Stimulated activated naive CD4-positive, alpha-beta T cell (primary cell): ENCODE data around the gene GALNS.
"Not testable (repeated sequence)": the region's sequence is repeated elsewhere in the genome, so short reads cannot be mapped to it uniquely, and the experiment has no call there.

Experiments used
- DNase-seq, 6 experiments: peaks; one replicate each; lab custom pipeline; 2025; lab: John Stamatoyannopoulos, UW

Gene GALNS

GRCh38 chr16:88837806-88838205 lies 18.9 kb downstream of the GALNS start:
- DNase-seq = no peak

- no peak for DNase-seq
Measured at GRCh38 chr16:88836791-88837190, 20.0 kb downstream of the GALNS start.

GRCh38 chr16:88835818-88836217 lies 20.9 kb downstream of the GALNS start:
- no peak for DNase-seq

- no peak for DNase-seq
Measured at GRCh38 chr16:88835383-88835782, 21.4 kb downstream of the GALNS start.

GRCh38 chr16:88834670-88835069 lies 22.1 kb downstream of the GALNS start:
- no peak for DNase-seq

- DNase-seq = no peak
Measured at GRCh38 chr16:88833086-88833485, 23.7 kb downstream of the GALNS start.

GRCh38 chr16:88831838-88832237 lies 24.9 kb downstream of the GALNS start:
- no peak for DNase-seq

GRCh38 chr16:88830783-88831182 lies 26.0 kb downstream of the GALNS start:
- no peak for DNase-seq

GRCh38 chr16:88830258-88830657 lies 26.5 kb downstream of the GALNS start:
- DNase-seq = no peak

- DNase-seq = no peak
Measured at GRCh38 chr16:88828711-88829110, 28.0 kb downstream of the GALNS start.

GRCh38 chr16:88827727-88828126 lies 29.0 kb downstream of the GALNS start:
- DNase-seq = no peak

GRCh38 chr16:88826070-88826840 lies 30.5 kb downstream of the GALNS start:
- no peak for DNase-seq

- no peak for DNase-seq
Measured at GRCh38 chr16:88825146-88825545, 31.6 kb downstream of the GALNS start.

GRCh38 chr16:88824256-88825077 lies 32.3 kb downstream of the GALNS start:
- no peak for DNase-seq

- DNase-seq = not testable (repeated sequence)
Measured at GRCh38 chr16:88823646-88824045, 33.1 kb downstream of the GALNS start.

GRCh38 chr16:88822281-88823040 lies 34.3 kb downstream of the GALNS start:
- DNase-seq = no peak

- DNase-seq = no peak
Measured at GRCh38 chr16:88821168-88821850, 35.4 kb downstream of the GALNS start.

GRCh38 chr16:88820385-88821025 lies 36.2 kb downstream of the GALNS start:
- DNase-seq = no peak

GRCh38 chr16:88819126-88819525 lies 37.6 kb downstream of the GALNS start:
- DNase-seq = no peak

GRCh38 chr16:88818575-88818874 lies 38.2 kb downstream of the GALNS start:
- no peak for DNase-seq

GRCh38 chr16:88817785-88818574 lies 38.8 kb downstream of the GALNS start:
- DNase-seq = no peak
